Testis (tissue), 2 donors: Measurements from ENCODE around the gene TRIP12.

Experiments
- CTCF ChIP-seq, 3 experiments: fragments of 450-650 bp in 2 of 3; fragments of 200-600 bp in 1 of 3; sonication (generic) in 1 of 3; IDR thresholded peaks; one replicate each; pipeline ENCODE4 v1.5.1; 2016 to 2019; ENCODE audit warnings: antibody characterized with exemption in 3 of 3, mild to moderate bottlenecking in 2 of 3, moderate library complexity in 1 of 3
- POLR2A ChIP-seq: fragments of 450-650 bp; IDR thresholded peaks from one replicate; pipeline ENCODE4 v1.6.1; 2017; ENCODE audit warnings: antibody characterized with exemption, mild to moderate bottlenecking, moderate library complexity

- no peak for TF ChIP-seq CTCF (IDR thresholded peaks at IDR 0.05)
- TF ChIP-seq POLR2A: no peak
Measured at GRCh38 chr2:229969921-229970320, 48.1 kb upstream of the TRIP12 start.
